Neuronal stem cell (in vitro differentiated cells): Measurements from ENCODE around the gene LDAF1.

Experiments used
- DNase-seq: peaks from one replicate; pipeline ENCODE4 v3.0.0-alpha.2; 2013; ENCODE audit warnings: low spot score
- H2AFZ ChIP-seq: one replicate; pipeline ENCODE4 v1.6.1; 2013; ENCODE audit warnings: mild to moderate bottlenecking, low read length, inconsistent platforms
- H2AK5ac ChIP-seq: 2 replicates; pipeline ENCODE4 v1.6.1; 2013; ENCODE audit warnings: low read depth, mild to moderate bottlenecking, inconsistent platforms, low read length, moderate library complexity, mixed read lengths
- H2BK120ac ChIP-seq: 2 replicates; pipeline ENCODE4 v1.6.1; 2013; ENCODE audit warnings: low read depth, mild to moderate bottlenecking, inconsistent platforms, low read length, moderate library complexity, mixed read lengths
- H2BK12ac ChIP-seq: one replicate; pipeline ENCODE4 v1.6.1; 2013; ENCODE audit warnings: low read length, inconsistent platforms
- H2BK15ac ChIP-seq: 2 replicates; pipeline ENCODE4 v1.6.1; 2013; ENCODE audit warnings: mild to moderate bottlenecking, low read length, inconsistent platforms, mixed read lengths
- H2BK5ac ChIP-seq: one replicate; pipeline ENCODE4 v1.6.1; 2013; ENCODE audit warnings: inconsistent platforms, mild to moderate bottlenecking, low read length, moderate library complexity
- H3K14ac ChIP-seq: one replicate; pipeline ENCODE4 v1.6.1; 2013; ENCODE audit warnings: low read length, inconsistent platforms
- H3K18ac ChIP-seq: 2 replicates; pipeline ENCODE4 v1.6.1; 2013; ENCODE audit warnings: low read length, inconsistent platforms
- H3K23ac ChIP-seq: 2 replicates; pipeline ENCODE4 v1.6.1; 2013; ENCODE audit warnings: low read depth, mild to moderate bottlenecking, mixed read lengths, low read length, inconsistent platforms; ENCODE audit not compliant: poor library complexity
- H3K27ac ChIP-seq: replicated peaks from 3 replicates; pipeline ENCODE4 v1.5.1; 2013; ENCODE audit warnings: low read length, inconsistent platforms
- H3K27me3 ChIP-seq, 3 experiments: 2 replicates each; pipeline ENCODE4 v1.6.1; 2013; ENCODE audit warnings: low read length in 3 of 3, mild to moderate bottlenecking in 2 of 3, inconsistent platforms in 1 of 3, low read depth in 1 of 3, mixed read lengths in 1 of 3, moderate library complexity in 1 of 3; ENCODE audit not compliant: control insufficient read depth in 3 of 3, insufficient read depth in 3 of 3
- H3K36me3 ChIP-seq, 2 donors: replicated peaks in 1 of 2; 2 replicates each; pipeline ENCODE4 v1.6.1; 2013; ENCODE audit warnings: low read length in 2 of 2; ENCODE audit not compliant: control insufficient read depth in 2 of 2, insufficient read depth in 2 of 2
- H3K4ac ChIP-seq: 2 replicates; pipeline ENCODE4 v1.6.1; 2013; ENCODE audit warnings: inconsistent platforms, mild to moderate bottlenecking, low read length, moderate library complexity
- H3K4me1 ChIP-seq, 2 donors: 1 replicate in 1 of 2; 2 replicates in 1 of 2; pipeline ENCODE4 v1.6.1; 2013; ENCODE audit warnings: low read length in 2 of 2, low read depth in 1 of 2; ENCODE audit not compliant: control insufficient read depth in 2 of 2, insufficient read depth in 1 of 2
- H3K4me2 ChIP-seq: one replicate; pipeline ENCODE4 v1.6.1; 2013; ENCODE audit warnings: mild to moderate bottlenecking, low read length, inconsistent platforms; ENCODE audit not compliant: insufficient read depth, poor library complexity, severe bottlenecking
- H3K4me3 ChIP-seq, 2 donors: 2 replicates each; pipeline ENCODE4 v1.5.1; 2013; ENCODE audit warnings: low read length in 2 of 2, mild to moderate bottlenecking in 2 of 2, inconsistent platforms in 1 of 2, moderate library complexity in 1 of 2
- H3K79me1 ChIP-seq: one replicate; pipeline ENCODE4 v1.6.1; 2013; ENCODE audit warnings: low read depth, mild to moderate bottlenecking, inconsistent platforms, low read length, moderate library complexity
- H3K9ac ChIP-seq: one replicate; pipeline ENCODE4 v1.6.1; 2013; ENCODE audit warnings: mild to moderate bottlenecking, low read depth, low read length, inconsistent platforms; ENCODE audit not compliant: poor library complexity
- H3K9me3 ChIP-seq, 2 donors: replicated peaks in 1 of 2; 2 replicates each; pipeline versions ENCODE3 to v1.6.1; 2013; ENCODE audit warnings: low read length in 2 of 2, mild to moderate bottlenecking in 2 of 2, inconsistent platforms in 1 of 2, low read depth in 1 of 2, mixed read lengths in 1 of 2, moderate library complexity in 1 of 2; ENCODE audit not compliant: control insufficient read depth in 2 of 2, insufficient read depth in 1 of 2
- H4K8ac ChIP-seq: one replicate; pipeline ENCODE4 v1.6.1; 2013; ENCODE audit warnings: low read depth, mild to moderate bottlenecking, inconsistent platforms, low read length, moderate library complexity
- H4K91ac ChIP-seq: one replicate; pipeline ENCODE4 v1.6.1; 2013; ENCODE audit warnings: low read length, low read depth, mild to moderate bottlenecking, inconsistent platforms; ENCODE audit not compliant: poor library complexity
- WGBS, 2 donors: extraction: QIAGEN DNeasy Blood & Tissue Kit; methylation state at CpG; one replicate each; pipeline ENCODE4 v1.1.7; 2013; ENCODE audit warnings: missing lambda C conversion rate in 2 of 2, mixed read lengths in 1 of 2; ENCODE audit not compliant: insufficient read length in 2 of 2, insufficient replicate concordance in 1 of 2; ENCODE audit errors: extremely low coverage in 2 of 2; 5-methylcytosine and 5-hydroxymethylcytosine counted together

Gene LDAF1

DNA sequence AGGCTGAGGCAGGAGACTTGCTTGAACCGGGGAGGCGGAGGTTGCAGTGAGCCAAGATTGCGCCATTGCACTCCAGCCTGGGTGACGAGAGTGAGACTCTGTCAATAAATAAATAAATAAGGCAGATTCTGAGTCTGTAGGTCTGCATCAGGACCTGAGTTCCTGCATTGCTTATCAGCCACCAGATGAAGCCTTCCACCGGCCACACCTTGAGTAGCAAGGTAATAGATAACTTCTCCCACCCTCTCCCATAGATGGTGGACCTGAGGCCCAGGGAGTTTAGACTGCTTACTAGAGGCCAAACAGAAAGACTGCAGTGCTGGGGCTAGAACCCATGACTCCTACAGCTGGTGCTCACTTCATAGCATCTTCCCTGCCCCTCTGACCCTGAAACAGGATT, 30.8 kb downstream of the LDAF1 start:
- no peak for DNase-seq
- H3K4me1 ChIP-seq = no peaks in the 10 kb centered on the region
- no peak overlapping the region for H4K8ac ChIP-seq
- H4K91ac ChIP-seq = no peak overlapping the region
- H2BK15ac ChIP-seq = no peak overlapping the region
- H2BK120ac ChIP-seq = no peak overlapping the region
- no peak overlapping the region for H3K4ac ChIP-seq
- H3K27me3 ChIP-seq = no peaks in the 10 kb centered on the region
- no peak overlapping the region for H2AK5ac ChIP-seq
- H3K18ac ChIP-seq = no peak overlapping the region
- no peak overlapping the region for H3K4me2 ChIP-seq
- no peak overlapping the region for H3K4me3 ChIP-seq
- no peak overlapping the region for H3K14ac ChIP-seq
- H2BK12ac ChIP-seq = no peak overlapping the region
- H3K23ac ChIP-seq = no peak overlapping the region
- H2AFZ ChIP-seq = no peak overlapping the region
- no peaks in the 10 kb centered on the region for H3K36me3 ChIP-seq
- H3K27ac ChIP-seq = no peak overlapping the region
- H3K9me3 ChIP-seq = peaks cover 0 to 2% of the 10 kb centered on the region in 2 donors
- no peak overlapping the region for H2BK5ac ChIP-seq
- no peaks in the 10 kb centered on the region for H3K79me1 ChIP-seq
- WGBS, 2 donors = no CpG with 5 or more reads among the region's 5 CpGs
- H3K9ac ChIP-seq = no peak overlapping the region

DNA sequence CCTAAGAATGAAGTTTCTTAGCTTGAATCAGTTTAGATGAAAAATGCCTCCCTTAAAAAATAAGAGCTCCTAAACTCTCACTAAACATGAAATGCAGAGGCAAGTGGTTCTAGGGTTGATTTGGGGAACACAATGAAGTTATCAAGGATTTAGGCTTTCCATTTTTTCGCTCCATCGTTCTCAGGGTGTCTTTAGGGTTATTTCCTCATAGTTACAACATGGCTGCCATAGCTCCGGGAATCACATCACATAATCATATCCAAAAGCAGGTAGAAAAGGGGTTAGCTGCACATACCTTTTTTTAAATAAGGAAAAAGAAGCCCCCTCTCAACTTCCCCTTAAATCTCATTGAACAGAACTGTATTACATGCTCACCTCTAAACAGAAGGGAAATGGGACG, 31.5 kb downstream of the LDAF1 start:
- Histone ChIP-seq H2BK15ac (no peak overlapping the region), H3K4me3 (no peak overlapping the region), H4K8ac (no peak overlapping the region), H3K9ac (no peak overlapping the region), H2BK12ac (no peak overlapping the region), H3K23ac (no peak overlapping the region), H2BK5ac (no peak overlapping the region), H2BK120ac (no peak overlapping the region), H2AFZ (no peak overlapping the region), H3K18ac (no peak overlapping the region), H2AK5ac (no peak overlapping the region), H3K9me3 (peaks cover 0 to 2% of the 10 kb centered on the region in 2 donors), H3K4me1 (no peaks in the 10 kb centered on the region), H3K27me3 (no peaks in the 10 kb centered on the region), H3K27ac (no peak overlapping the region), H3K4ac (no peak overlapping the region), H3K4me2 (no peak overlapping the region), H4K91ac (no peak overlapping the region), H3K14ac (no peak overlapping the region), H3K79me1 (no peaks in the 10 kb centered on the region), H3K36me3 (no peaks in the 10 kb centered on the region)
- no peak for DNase-seq
- WGBS, 2 donors = no CpG with 5 or more reads among the region's 4 CpGs

DNA sequence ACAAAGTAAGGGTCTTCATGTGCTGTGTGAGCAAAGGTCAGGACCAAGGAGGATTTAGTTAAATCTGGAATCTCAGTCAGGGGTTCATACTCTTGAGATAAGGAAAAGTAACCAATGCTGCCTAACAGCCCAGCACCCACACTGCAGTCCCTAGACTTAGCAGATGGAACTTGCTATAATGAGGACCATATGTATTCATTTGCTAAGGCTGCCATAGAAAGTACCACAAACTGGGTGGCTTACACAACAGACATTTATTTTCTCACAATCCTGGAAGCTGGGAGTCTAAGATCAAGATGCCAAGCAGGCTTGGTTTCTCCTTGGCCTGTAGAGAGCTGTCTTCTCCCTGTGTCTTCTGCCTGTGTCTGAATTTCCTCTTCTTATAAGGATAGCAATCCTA, 32.1 kb downstream of the LDAF1 start:
- Histone ChIP-seq H3K18ac (no peak overlapping the region), H2BK15ac (no peak overlapping the region), H3K4me2 (no peak overlapping the region), H3K14ac (no peak overlapping the region), H3K9me3 (peaks cover 0 to 2% of the 10 kb centered on the region in 2 donors), H2BK5ac (no peak overlapping the region), H2BK120ac (no peak overlapping the region), H3K79me1 (no peaks in the 10 kb centered on the region), H3K4ac (no peak overlapping the region), H2AFZ (no peak overlapping the region), H2BK12ac (no peak overlapping the region), H3K4me1 (no peaks in the 10 kb centered on the region), H4K8ac (no peak overlapping the region), H3K4me3 (no peak overlapping the region), H3K27ac (no peak overlapping the region), H4K91ac (no peak overlapping the region), H3K9ac (no peak overlapping the region), H3K27me3 (no peaks in the 10 kb centered on the region), H3K23ac (no peak overlapping the region), H2AK5ac (no peak overlapping the region), H3K36me3 (no peaks in the 10 kb centered on the region)
- no peak for DNase-seq

DNA sequence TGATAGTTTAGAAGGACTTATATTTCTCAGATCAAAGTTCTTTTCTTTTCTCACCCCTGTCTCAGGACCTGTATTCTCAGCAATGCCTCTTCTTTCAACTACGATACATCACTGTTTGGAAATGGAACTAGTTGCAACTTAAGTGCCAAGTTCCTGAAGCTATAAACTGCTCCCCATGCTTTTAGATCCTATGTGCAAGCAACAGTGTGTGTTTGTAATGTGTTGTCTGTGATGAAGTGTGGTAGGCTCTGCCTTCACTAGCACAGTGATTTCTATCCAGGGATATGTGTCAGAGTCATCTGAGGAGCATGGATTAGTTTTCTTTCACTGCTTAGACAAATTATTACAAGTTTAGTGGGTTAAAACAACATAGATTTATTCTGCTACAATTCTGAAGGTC, 34.5 kb downstream of the LDAF1 start:
- Histone ChIP-seq H3K9me3 (peaks cover 0 to 2% of the 10 kb centered on the region in 2 donors), H3K14ac (no peak overlapping the region), H3K23ac (no peak overlapping the region), H2BK120ac (no peak overlapping the region), H4K91ac (no peak overlapping the region), H3K27me3 (no peaks in the 10 kb centered on the region), H3K4ac (no peak overlapping the region), H3K4me3 (no peak overlapping the region), H3K18ac (no peak overlapping the region), H2BK15ac (no peak overlapping the region), H2AFZ (no peak overlapping the region), H3K9ac (no peak overlapping the region), H3K4me1 (no peaks in the 10 kb centered on the region), H3K4me2 (no peak overlapping the region), H4K8ac (no peak overlapping the region), H2BK12ac (no peak overlapping the region), H2BK5ac (no peak overlapping the region), H3K79me1 (no peaks in the 10 kb centered on the region), H2AK5ac (no peak overlapping the region), H3K27ac (no peak overlapping the region), H3K36me3 (no peaks in the 10 kb centered on the region)
- DNase-seq = no peak
- no CpG with 5 or more reads among the region's 1 CpG for WGBS, 2 donors
